Measurements from ENCODE around the gene OPCML. TPM values are rescaled to one million over a fixed set of nuclear protein-coding genes. Genes with fewer than 3 reads are reported as not detected.

OPCML gene
- total and polyA plus RNA-seq, 4 donors, result under 0.01 to 0.01 TPM; not detected in 2

DNA sequence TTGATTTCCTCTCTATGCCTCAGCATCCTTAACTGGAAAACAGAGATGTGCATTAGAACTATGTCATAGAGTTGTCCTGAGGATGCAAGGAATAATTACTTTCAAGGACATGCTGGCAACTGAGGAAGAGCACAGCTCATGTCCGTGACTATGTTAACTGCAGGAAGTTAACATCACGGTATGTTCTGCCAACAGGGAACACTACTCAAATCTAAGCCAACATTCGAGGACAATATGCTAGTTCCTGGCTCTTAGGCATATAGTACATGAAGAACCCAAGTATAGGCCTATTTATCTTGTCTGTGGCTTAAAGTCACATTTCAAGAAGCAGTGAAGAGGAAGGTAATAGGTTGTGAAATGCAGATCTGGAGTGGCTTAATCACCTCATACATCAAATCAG, 1032.6 kb downstream of the OPCML start:
- TF ChIP-seq HNF4G (IDR thresholded peaks at IDR 0.05) (no peak), NR2F2 (IDR thresholded peaks at IDR 0.05) (no peak), HNF4A (conservative IDR thresholded peaks at IDR 0.05) (no peak), RAD21 (IDR thresholded peaks at IDR 0.05) (no peak), GABPA (IDR thresholded peaks at IDR 0.05 in 1 of 2, conservative IDR thresholded peaks at IDR 0.05 in 1 of 2) (no peak), FOXA2 (IDR thresholded peaks at IDR 0.05) (no peak), SP1 (IDR thresholded peaks at IDR 0.05) (no peak), FOXA1 (IDR thresholded peaks at IDR 0.05) (no peak), RXRA (IDR thresholded peaks at IDR 0.05) (no peak), EGR1 (IDR thresholded peaks at IDR 0.05; ENCODE audit: low read depth in 2 of 2) (no peak), TAF1 (conservative IDR thresholded peaks at IDR 0.05) (no peak), JUND (IDR thresholded peaks at IDR 0.05) (no peak), YY1 (IDR thresholded peaks at IDR 0.05) (no peak)
- TF ChIP-seq, protein P1, sequence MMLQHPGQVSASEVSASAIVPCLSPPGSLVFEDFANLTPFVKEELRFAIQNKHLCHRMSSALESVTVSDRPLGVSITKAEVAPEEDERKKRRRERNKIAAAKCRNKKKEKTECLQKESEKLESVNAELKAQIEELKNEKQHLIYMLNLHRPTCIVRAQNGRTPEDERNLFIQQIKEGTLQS (IDR thresholded peaks at IDR 0.05), result no peak
- TF ChIP-seq, protein P2, sequence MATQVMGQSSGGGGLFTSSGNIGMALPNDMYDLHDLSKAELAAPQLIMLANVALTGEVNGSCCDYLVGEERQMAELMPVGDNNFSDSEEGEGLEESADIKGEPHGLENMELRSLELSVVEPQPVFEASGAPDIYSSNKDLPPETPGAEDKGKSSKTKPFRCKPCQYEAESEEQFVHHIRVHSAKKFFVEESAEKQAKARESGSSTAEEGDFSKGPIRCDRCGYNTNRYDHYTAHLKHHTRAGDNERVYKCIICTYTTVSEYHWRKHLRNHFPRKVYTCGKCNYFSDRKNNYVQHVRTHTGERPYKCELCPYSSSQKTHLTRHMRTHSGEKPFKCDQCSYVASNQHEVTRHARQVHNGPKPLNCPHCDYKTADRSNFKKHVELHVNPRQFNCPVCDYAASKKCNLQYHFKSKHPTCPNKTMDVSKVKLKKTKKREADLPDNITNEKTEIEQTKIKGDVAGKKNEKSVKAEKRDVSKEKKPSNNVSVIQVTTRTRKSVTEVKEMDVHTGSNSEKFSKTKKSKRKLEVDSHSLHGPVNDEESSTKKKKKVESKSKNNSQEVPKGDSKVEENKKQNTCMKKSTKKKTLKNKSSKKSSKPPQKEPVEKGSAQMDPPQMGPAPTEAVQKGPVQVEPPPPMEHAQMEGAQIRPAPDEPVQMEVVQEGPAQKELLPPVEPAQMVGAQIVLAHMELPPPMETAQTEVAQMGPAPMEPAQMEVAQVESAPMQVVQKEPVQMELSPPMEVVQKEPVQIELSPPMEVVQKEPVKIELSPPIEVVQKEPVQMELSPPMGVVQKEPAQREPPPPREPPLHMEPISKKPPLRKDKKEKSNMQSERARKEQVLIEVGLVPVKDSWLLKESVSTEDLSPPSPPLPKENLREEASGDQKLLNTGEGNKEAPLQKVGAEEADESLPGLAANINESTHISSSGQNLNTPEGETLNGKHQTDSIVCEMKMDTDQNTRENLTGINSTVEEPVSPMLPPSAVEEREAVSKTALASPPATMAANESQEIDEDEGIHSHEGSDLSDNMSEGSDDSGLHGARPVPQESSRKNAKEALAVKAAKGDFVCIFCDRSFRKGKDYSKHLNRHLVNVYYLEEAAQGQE (IDR thresholded peaks at IDR 0.05), result no peak
- TF ChIP-seq, protein P3, sequence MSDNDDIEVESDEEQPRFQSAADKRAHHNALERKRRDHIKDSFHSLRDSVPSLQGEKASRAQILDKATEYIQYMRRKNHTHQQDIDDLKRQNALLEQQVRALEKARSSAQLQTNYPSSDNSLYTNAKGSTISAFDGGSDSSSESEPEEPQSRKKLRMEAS (IDR thresholded peaks at IDR 0.05), result no peak
- TF ChIP-seq, protein P4, sequence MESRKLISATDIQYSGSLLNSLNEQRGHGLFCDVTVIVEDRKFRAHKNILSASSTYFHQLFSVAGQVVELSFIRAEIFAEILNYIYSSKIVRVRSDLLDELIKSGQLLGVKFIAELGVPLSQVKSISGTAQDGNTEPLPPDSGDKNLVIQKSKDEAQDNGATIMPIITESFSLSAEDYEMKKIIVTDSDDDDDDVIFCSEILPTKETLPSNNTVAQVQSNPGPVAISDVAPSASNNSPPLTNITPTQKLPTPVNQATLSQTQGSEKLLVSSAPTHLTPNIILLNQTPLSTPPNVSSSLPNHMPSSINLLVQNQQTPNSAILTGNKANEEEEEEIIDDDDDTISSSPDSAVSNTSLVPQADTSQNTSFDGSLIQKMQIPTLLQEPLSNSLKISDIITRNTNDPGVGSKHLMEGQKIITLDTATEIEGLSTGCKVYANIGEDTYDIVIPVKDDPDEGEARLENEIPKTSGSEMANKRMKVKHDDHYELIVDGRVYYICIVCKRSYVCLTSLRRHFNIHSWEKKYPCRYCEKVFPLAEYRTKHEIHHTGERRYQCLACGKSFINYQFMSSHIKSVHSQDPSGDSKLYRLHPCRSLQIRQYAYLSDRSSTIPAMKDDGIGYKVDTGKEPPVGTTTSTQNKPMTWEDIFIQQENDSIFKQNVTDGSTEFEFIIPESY (IDR thresholded peaks at IDR 0.05), result no peak
- Histone ChIP-seq H3K36me3 (ENCODE audit: control insufficient read depth in 4 of 4, insufficient read depth in 3 of 4, low read depth in 1 of 4, low read length in 3 of 4) (no peaks in the 10 kb centered on the region), H3K9me3 (ENCODE audit: control insufficient read depth in 4 of 4, low read length in 3 of 4) (no peaks in the 10 kb centered on the region), H3K9ac (ENCODE audit: low read depth in 1 of 2, low read length in 2 of 2) (no peak overlapping the region), H3K27ac (ENCODE audit: low read depth in 1 of 2, low read length in 2 of 2) (no peak overlapping the region), H3K4me3 (ENCODE audit: low read depth in 1 of 3, low read length in 3 of 3) (no peak overlapping the region), H3K4me1 (ENCODE audit: control insufficient read depth in 4 of 4, insufficient read depth in 4 of 4, low read length in 3 of 4) (no peaks in the 10 kb centered on the region), H3K27me3 (ENCODE audit: control insufficient read depth in 4 of 4, insufficient read depth in 4 of 4, low read length in 3 of 4) (peaks cover 0 to 3% (median 0%) of the 10 kb centered on the region in 4 donors)
- DNase-seq (ENCODE audit: low spot score), result no peak
- 68% methylated on average over 3 of the region's 3 CpGs for WGBS

DNA sequence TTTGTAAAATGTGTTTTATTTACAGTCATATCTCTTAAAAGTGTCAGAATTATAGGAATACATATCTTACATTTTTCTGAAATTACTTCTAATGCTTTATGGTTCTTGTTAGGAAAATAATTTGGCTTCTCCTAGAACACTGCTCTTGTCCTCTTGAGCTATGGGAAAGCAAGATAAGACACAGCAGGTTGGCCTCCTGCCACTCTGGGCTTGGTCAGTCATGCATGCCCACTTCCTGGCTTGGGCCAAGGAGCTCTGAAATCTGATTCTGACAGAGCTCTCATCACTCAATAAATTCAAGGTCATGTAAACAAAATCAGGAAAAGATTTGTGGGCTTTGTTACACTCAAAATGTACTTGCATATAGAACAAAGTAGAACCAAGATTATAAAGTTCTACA, 1036.0 kb downstream of the OPCML start:
- Histone ChIP-seq H3K4me3 (ENCODE audit: low read depth in 1 of 3, low read length in 3 of 3) (no peak overlapping the region), H3K27me3 (ENCODE audit: control insufficient read depth in 4 of 4, insufficient read depth in 4 of 4, low read length in 3 of 4) (no peaks in the 10 kb centered on the region), H3K27ac (ENCODE audit: low read depth in 1 of 2, low read length in 2 of 2) (no peak overlapping the region), H3K9me3 (ENCODE audit: control insufficient read depth in 4 of 4, low read length in 3 of 4) (no peaks in the 10 kb centered on the region), H3K4me1 (ENCODE audit: control insufficient read depth in 4 of 4, insufficient read depth in 4 of 4, low read length in 3 of 4) (no peaks in the 10 kb centered on the region), H3K9ac (ENCODE audit: low read depth in 1 of 2, low read length in 2 of 2) (no peak overlapping the region), H3K36me3 (ENCODE audit: control insufficient read depth in 4 of 4, insufficient read depth in 3 of 4, low read depth in 1 of 4, low read length in 3 of 4) (no peaks in the 10 kb centered on the region)
- TF ChIP-seq, protein P5, sequence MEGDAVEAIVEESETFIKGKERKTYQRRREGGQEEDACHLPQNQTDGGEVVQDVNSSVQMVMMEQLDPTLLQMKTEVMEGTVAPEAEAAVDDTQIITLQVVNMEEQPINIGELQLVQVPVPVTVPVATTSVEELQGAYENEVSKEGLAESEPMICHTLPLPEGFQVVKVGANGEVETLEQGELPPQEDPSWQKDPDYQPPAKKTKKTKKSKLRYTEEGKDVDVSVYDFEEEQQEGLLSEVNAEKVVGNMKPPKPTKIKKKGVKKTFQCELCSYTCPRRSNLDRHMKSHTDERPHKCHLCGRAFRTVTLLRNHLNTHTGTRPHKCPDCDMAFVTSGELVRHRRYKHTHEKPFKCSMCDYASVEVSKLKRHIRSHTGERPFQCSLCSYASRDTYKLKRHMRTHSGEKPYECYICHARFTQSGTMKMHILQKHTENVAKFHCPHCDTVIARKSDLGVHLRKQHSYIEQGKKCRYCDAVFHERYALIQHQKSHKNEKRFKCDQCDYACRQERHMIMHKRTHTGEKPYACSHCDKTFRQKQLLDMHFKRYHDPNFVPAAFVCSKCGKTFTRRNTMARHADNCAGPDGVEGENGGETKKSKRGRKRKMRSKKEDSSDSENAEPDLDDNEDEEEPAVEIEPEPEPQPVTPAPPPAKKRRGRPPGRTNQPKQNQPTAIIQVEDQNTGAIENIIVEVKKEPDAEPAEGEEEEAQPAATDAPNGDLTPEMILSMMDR (IDR thresholded peaks at IDR 0.05; ENCODE audit: low read depth, low read length, missing input control), result no peak
- no peak for TF ChIP-seq HNF4G (IDR thresholded peaks at IDR 0.05)
- TF ChIP-seq SP1 (IDR thresholded peaks at IDR 0.05), result no peak
- no peak for TF ChIP-seq FOXA1 (IDR thresholded peaks at IDR 0.05)
- TF ChIP-seq GABPA (IDR thresholded peaks at IDR 0.05 in 1 of 2, conservative IDR thresholded peaks at IDR 0.05 in 1 of 2), result no peak
- TF ChIP-seq NR2F2 (IDR thresholded peaks at IDR 0.05), result no peak
- no peak for TF ChIP-seq FOXA2 (IDR thresholded peaks at IDR 0.05)
- TF ChIP-seq RXRA (IDR thresholded peaks at IDR 0.05), result no peak
- no peak for TF ChIP-seq YY1 (IDR thresholded peaks at IDR 0.05)
- no peak for TF ChIP-seq RAD21 (IDR thresholded peaks at IDR 0.05)
- no peak for DNase-seq (ENCODE audit: low spot score)
